GM15510 (cell line): Measurements from ENCODE around the gene PLOD1.

Source experiments
- POLR2A ChIP-seq: IDR thresholded peaks from 3 replicates; pipeline ENCODE4 v1.6.1; 2011; ENCODE audit warnings: borderline replicate concordance; ENCODE audit not compliant: insufficient read length; ENCODE audit errors: extremely low read depth

The PLOD1 gene

GRCh38 chr1:12005488-12006166, 71.1 kb downstream of the PLOD1 start:
- no peak for TF ChIP-seq POLR2A

GRCh38 chr1:12006167-12006921, 71.8 kb downstream of the PLOD1 start:
- TF ChIP-seq POLR2A, result no peak

- no peak for TF ChIP-seq POLR2A
Measured at GRCh38 chr1:12007204-12007603, 72.7 kb downstream of the PLOD1 start.

- TF ChIP-seq POLR2A, result no peak
Measured at GRCh38 chr1:12009318-12009947, 74.9 kb downstream of the PLOD1 start.

- TF ChIP-seq POLR2A, result no peak
Measured at GRCh38 chr1:12010746-12011570, 76.4 kb downstream of the PLOD1 start.

- TF ChIP-seq POLR2A, result no peak
Measured at GRCh38 chr1:12011998-12012397, 77.5 kb downstream of the PLOD1 start.

GRCh38 chr1:12012560-12013316, 78.2 kb downstream of the PLOD1 start:
- TF ChIP-seq POLR2A, result no peak

GRCh38 chr1:12014141-12014991, 79.8 kb downstream of the PLOD1 start:
- no peak for TF ChIP-seq POLR2A

- TF ChIP-seq POLR2A, result no peak
Measured at GRCh38 chr1:12015001-12015491, 80.5 kb downstream of the PLOD1 start.

GRCh38 chr1:12015499-12015898, 81.0 kb downstream of the PLOD1 start:
- no peak for TF ChIP-seq POLR2A

GRCh38 chr1:12016182-12016581, 81.7 kb downstream of the PLOD1 start:
- TF ChIP-seq POLR2A, result no peak

- TF ChIP-seq POLR2A, result no peak
Measured at GRCh38 chr1:12019858-12020509, 85.5 kb downstream of the PLOD1 start.

- no peak for TF ChIP-seq POLR2A
Measured at GRCh38 chr1:12021616-12022015, 87.1 kb downstream of the PLOD1 start.
